PC-9 (cell line): ENCODE results near the gene MAGI2.

ENCODE experiments used
- CTCF ChIP-seq: fragments of 200-600 bp; sonication (generic); conservative IDR thresholded peaks from 2 replicates; pipeline ENCODE4 v1.6.1; 2017; ENCODE audit warnings: mixed run types, antibody characterized with exemption, mild to moderate bottlenecking, moderate library complexity
- EZH2 ChIP-seq: fragments of 200-600 bp; sonication (generic); IDR thresholded peaks from 2 replicates; pipeline ENCODE4 v1.8.0; 2017; ENCODE audit warnings: antibody characterized with exemption, low read depth

GRCh38 chr7:78041423-78041822, 1412.0 kb downstream of the MAGI2 start:
- TF ChIP-seq CTCF = no peak
- TF ChIP-seq EZH2 = no peak
